HL-60 (cell line): ENCODE data around the gene PIH1D1.
"Not testable (repeated sequence)": the region's sequence is repeated elsewhere in the genome, so short reads cannot be mapped to it uniquely, and the experiment has no call there.

Experiments
- DNase-seq, 2 experiments: peaks; one replicate each; pipeline ENCODE4 v3.0.0-alpha.2; 2010 to 2020; ENCODE audit warnings: low read depth in 1 of 2, low spot score in 1 of 2
- H3K27ac ChIP-seq: fragments of 250-450 bp; sonication (Bioruptor Pico); replicated peaks from 2 replicates; pipeline ENCODE4 v1.5.1; 2020; ENCODE audit warnings: mild to moderate bottlenecking, moderate library complexity
- H3K27me3 ChIP-seq: fragments of 250-450 bp; sonication (Bioruptor Pico); 2 replicates; pipeline ENCODE4 v1.5.1; 2021; ENCODE audit warnings: mild to moderate bottlenecking, moderate library complexity; ENCODE audit not compliant: insufficient read depth, poor library complexity, severe bottlenecking
- H3K4me3 ChIP-seq: replicated peaks from 2 replicates; pipeline ENCODE4 v1.5.1; 2011; ENCODE audit warnings: mild to moderate bottlenecking, control low read depth, low read length; ENCODE audit not compliant: insufficient read depth
- CTCF ChIP-seq: IDR thresholded peaks from one replicate; pipeline ENCODE4 v1.5.1; 2011; ENCODE audit warnings: low read length, control low read depth, inconsistent platforms; ENCODE audit not compliant: insufficient read depth
- GABPA ChIP-seq: IDR thresholded peaks from 2 replicates; pipeline ENCODE4 v1.6.1; 2012; ENCODE audit warnings: low read depth
- POLR2AphosphoS5 ChIP-seq: IDR thresholded peaks from 2 replicates; pipeline ENCODE4 v1.6.1; 2012; ENCODE audit warnings: low read depth
- REST ChIP-seq: IDR thresholded peaks from 2 replicates; pipeline ENCODE4 v1.6.1; 2012; ENCODE audit warnings: low read depth; ENCODE audit not compliant: insufficient replicate concordance
- SPI1 ChIP-seq: IDR thresholded peaks from 2 replicates; pipeline ENCODE4 v1.6.1; 2012; ENCODE audit warnings: low read depth, mild to moderate bottlenecking, borderline replicate concordance

Gene PIH1D1

GRCh38 chr19:49473868-49474541 is 22.4 kb upstream of the PIH1D1 start, which contains the start of gene FLT3LG:
Gene FLT3LG (plus strand): TSS chr19:49474215. CDS start chr19:49474640, 425 bp downstream.
- DNase-seq: peak; percentile 63 to 66
- peak within 1 kb of the TSS; percentile 42; the same call in 1 of the 2 replicates for H3K27ac ChIP-seq
- peak within 1 kb of the TSS; percentile 62 for H3K4me3 ChIP-seq
- H3K27me3 ChIP-seq: no peaks in the 10 kb centered on the region
- TF ChIP-seq CTCF (peak; percentile 91), SPI1 (no peak)

GRCh38 chr19:49473501-49473867 is 21.9 kb upstream of the PIH1D1 start:
- not testable (repeated sequence) for H3K27ac ChIP-seq, DNase-seq, H3K27me3 ChIP-seq
- peak overlapping the region; percentile 62; the same call in 1 of the 2 replicates for H3K4me3 ChIP-seq

DNA sequence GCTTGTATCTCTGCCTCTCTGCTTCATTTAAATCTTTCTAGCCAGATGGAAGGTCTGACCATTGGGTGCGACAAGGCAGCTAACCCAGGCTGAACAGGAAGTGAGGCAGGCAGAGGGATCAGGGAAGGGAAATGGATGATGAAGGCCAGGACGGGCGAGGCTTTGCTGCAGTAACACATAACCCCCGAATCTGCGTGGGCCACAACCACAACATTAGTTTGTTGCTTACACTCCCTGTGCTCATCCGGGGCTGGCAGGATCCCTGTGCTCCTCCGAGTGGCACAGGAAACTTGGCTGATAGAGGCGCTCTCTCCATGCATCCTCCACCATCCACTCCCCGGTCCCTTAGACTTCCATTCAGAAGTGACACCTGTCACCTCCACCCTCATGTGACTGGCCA is 21.3 kb upstream of the PIH1D1 start:
- no peak overlapping the region for H3K27ac ChIP-seq

GRCh38 chr19:49470615-49470978 is 19.0 kb upstream of the PIH1D1 start:
- Histone ChIP-seq H3K4me3 (no peak overlapping the region), H3K27me3 (no peaks in the 10 kb centered on the region), H3K27ac (no peak overlapping the region)
- DNase-seq: no peak
- TF ChIP-seq SPI1: no peak
- no peak for TF ChIP-seq GABPA
- TF ChIP-seq POLR2AphosphoS5: no peak
- no peak for TF ChIP-seq CTCF
- TF ChIP-seq REST: no peak

More for the DNA sequence above, 21.3 kb upstream of the PIH1D1 start:
- no peak overlapping the region for H3K4me3 ChIP-seq
- no peaks in the 10 kb centered on the region for H3K27me3 ChIP-seq
- no peak for DNase-seq
- TF ChIP-seq POLR2AphosphoS5 (no peak), SPI1 (no peak), GABPA (no peak), REST (no peak), CTCF (no peak)
